Measurements from ENCODE around the gene PDCD2.

DNA sequence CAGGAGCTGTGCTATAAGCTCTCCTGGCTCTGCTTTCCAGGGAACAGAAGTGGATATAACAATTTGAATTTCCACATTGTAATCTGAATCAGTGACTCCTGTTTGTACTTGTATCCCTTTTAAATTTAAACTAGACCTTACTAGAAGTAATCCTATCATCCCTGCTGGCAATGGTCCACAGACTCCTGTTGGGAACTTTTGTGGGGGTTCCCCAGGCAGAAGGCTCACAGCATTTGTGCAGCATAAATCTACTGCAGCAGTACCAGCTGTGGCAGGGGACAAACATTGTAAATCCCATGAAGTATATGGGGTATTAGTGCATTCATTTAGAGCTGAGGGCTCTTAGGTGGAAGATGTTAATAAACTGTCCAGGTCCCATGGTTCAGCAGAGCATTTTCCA is 12.0 kb upstream of the PDCD2 start:
- no peak for TF ChIP-seq ATF2 (tag by site-specific recombination; IDR thresholded peaks at IDR 0.05; ENCODE audit: low read depth)
- no peak for TF ChIP-seq ZBTB17 (tag by site-specific recombination; IDR thresholded peaks at IDR 0.05)
- TF ChIP-seq ZNF707 (tag by site-specific recombination; IDR thresholded peaks at IDR 0.05), result no peak
- TF ChIP-seq, protein P1, sequence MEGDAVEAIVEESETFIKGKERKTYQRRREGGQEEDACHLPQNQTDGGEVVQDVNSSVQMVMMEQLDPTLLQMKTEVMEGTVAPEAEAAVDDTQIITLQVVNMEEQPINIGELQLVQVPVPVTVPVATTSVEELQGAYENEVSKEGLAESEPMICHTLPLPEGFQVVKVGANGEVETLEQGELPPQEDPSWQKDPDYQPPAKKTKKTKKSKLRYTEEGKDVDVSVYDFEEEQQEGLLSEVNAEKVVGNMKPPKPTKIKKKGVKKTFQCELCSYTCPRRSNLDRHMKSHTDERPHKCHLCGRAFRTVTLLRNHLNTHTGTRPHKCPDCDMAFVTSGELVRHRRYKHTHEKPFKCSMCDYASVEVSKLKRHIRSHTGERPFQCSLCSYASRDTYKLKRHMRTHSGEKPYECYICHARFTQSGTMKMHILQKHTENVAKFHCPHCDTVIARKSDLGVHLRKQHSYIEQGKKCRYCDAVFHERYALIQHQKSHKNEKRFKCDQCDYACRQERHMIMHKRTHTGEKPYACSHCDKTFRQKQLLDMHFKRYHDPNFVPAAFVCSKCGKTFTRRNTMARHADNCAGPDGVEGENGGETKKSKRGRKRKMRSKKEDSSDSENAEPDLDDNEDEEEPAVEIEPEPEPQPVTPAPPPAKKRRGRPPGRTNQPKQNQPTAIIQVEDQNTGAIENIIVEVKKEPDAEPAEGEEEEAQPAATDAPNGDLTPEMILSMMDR (tag by site-specific recombination; IDR thresholded peaks at IDR 0.05), result no peak
- TF ChIP-seq, protein P2, sequence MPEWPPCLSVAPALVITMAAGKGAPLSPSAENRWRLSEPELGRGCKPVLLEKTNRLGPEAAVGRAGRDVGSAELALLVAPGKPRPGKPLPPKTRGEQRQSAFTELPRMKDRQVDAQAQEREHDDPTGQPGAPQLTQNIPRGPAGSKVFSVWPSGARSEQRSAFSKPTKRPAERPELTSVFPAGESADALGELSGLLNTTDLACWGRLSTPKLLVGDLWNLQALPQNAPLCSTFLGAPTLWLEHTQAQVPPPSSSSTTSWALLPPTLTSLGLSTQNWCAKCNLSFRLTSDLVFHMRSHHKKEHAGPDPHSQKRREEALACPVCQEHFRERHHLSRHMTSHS (tag by site-specific recombination; IDR thresholded peaks at IDR 0.05), result no peak
- TF ChIP-seq PBX3 (CRISPR knock-in tag; IDR thresholded peaks at IDR 0.05), result no peak
- TF ChIP-seq ZNF138 (tag by site-specific recombination; IDR thresholded peaks at IDR 0.05; ENCODE audit: borderline replicate concordance), result no peak
- no peak for TF ChIP-seq ZNF544 (tag by site-specific recombination; IDR thresholded peaks at IDR 0.05)
- TF ChIP-seq ZNF670 (tag by site-specific recombination; IDR thresholded peaks at IDR 0.05; ENCODE audit: low read depth), result no peak
